Gastrocnemius medialis (tissue), 4 donors: ENCODE data around the gene SVEP1. TPM values are rescaled to one million over a fixed set of nuclear protein-coding genes. Genes with fewer than 3 reads are reported as not detected.

Experiments
- ATAC-seq, 2 donors: fragments of 150-250 bp; one replicate each; pipeline ENCODE4 v1.9.1; 2016
- DNase-seq, 2 donors: peaks; one replicate each; pipeline ENCODE4 v3.0.0-alpha.2; 2019
- H3K27ac ChIP-seq, 4 donors: fragments of 200-600 bp; sonication (generic); 1 replicate in 1 of 4; 2 replicates in 3 of 4; pipeline ENCODE4 v1.5.1; 2016 to 2018; ENCODE audit warnings: mild to moderate bottlenecking in 2 of 4, moderate library complexity in 1 of 4
- H3K27me3 ChIP-seq, 3 donors: fragments of 200-600 bp; sonication (generic) in 2 of 3; 1 replicate in 1 of 3; 2 replicates in 2 of 3; pipeline versions ENCODE4 v1.5.1 to v1.6.0; 2016 to 2019; ENCODE audit warnings: mild to moderate bottlenecking in 1 of 3, moderate library complexity in 1 of 3
- H3K36me3 ChIP-seq, 2 donors: fragments of 200-600 bp; sonication (generic) in 1 of 2; one replicate each; pipeline ENCODE4 v1.5.1; 2017 to 2018
- H3K4me1 ChIP-seq, 2 donors: fragments of 200-600 bp; sonication (generic) in 1 of 2; one replicate each; pipeline ENCODE4 v1.5.1; 2016 to 2017; ENCODE audit warnings: mild to moderate bottlenecking in 2 of 2
- H3K4me3 ChIP-seq, 4 donors: fragments of 200-600 bp; sonication (generic) in 3 of 4; 1 replicate in 1 of 4; 2 replicates in 3 of 4; pipeline ENCODE4 v1.5.1; 2016 to 2019; ENCODE audit warnings: mild to moderate bottlenecking in 2 of 4
- H3K9me3 ChIP-seq, 3 donors: fragments of 200-600 bp; sonication (generic) in 2 of 3; 1 replicate in 1 of 3; 2 replicates in 2 of 3; pipeline ENCODE4 v1.5.1; 2016 to 2019
- POLR2A ChIP-seq, 2 donors: fragments of 450-650 bp; IDR thresholded peaks; one replicate each; pipeline ENCODE4 v1.6.1; 2017; ENCODE audit warnings: antibody characterized with exemption in 2 of 2, mild to moderate bottlenecking in 2 of 2, moderate library complexity in 2 of 2
- in situ Hi-C, 4 donors: fragments of 200-750 bp; cut with MboI; loops; one replicate each; pipeline versions ENCODE4 v1.15.0 to v1.8.0; 2017; ENCODE audit warnings: low sequenced_read_pairs in 4 of 4
- intact Hi-C: fragments of 100-400 bp; cut with DNase I; formaldehyde crosslinking; loops from one replicate; pipeline ENCODE4 v1.15.1; 2023; ENCODE audit warnings: low total_unique reads
- total RNA-seq, 4 donors: library from RNA; depleted of rRNA; stranded (reverse); fragments of >200 nt; gene quantifications; one replicate each; pipeline versions ENCODE4 v1.1.0 to v1.2.3, GENCODE V29; 2016
- TF ChIP-seq, protein P1 (sequence below), 5 experiments: fragments of 450-650 bp in 3 of 5; fragments of 200-600 bp in 2 of 5; sonication (generic) in 2 of 5; IDR thresholded peaks in 4 of 5; conservative IDR thresholded peaks in 1 of 5; 1 replicate in 4 of 5; 2 replicates in 1 of 5; pipeline ENCODE4 v1.5.1; 2016 to 2019; ENCODE audit warnings: antibody characterized with exemption in 5 of 5, mild to moderate bottlenecking in 3 of 5, moderate library complexity in 3 of 5

SVEP1 gene
- total RNA-seq, 4 donors from 2014 or later = 3.8 to 10.3 (median 6.5) TPM

DNA sequence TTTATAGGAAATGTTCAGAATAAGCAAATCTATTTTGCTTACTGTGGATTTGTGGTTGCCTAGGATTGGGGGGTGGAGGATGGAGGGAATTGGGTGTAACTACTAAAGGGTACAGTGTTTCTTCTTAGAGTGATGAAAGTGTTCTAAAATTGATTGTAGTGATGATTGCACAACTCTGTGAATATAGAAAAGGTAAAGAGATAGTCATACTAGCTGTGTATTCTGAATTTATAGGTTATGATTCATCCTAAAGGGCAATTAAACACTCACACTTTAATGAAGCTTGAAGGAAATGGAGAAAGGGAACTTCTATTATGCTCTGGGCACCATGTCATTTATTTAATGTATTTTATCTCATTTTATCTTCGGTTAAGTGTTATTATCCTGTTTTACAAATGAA is 251.8 kb downstream of the SVEP1 start:
- TF ChIP-seq POLR2A (IDR thresholded peaks at IDR 0.05) = no peak
- TF ChIP-seq, protein P1, sequence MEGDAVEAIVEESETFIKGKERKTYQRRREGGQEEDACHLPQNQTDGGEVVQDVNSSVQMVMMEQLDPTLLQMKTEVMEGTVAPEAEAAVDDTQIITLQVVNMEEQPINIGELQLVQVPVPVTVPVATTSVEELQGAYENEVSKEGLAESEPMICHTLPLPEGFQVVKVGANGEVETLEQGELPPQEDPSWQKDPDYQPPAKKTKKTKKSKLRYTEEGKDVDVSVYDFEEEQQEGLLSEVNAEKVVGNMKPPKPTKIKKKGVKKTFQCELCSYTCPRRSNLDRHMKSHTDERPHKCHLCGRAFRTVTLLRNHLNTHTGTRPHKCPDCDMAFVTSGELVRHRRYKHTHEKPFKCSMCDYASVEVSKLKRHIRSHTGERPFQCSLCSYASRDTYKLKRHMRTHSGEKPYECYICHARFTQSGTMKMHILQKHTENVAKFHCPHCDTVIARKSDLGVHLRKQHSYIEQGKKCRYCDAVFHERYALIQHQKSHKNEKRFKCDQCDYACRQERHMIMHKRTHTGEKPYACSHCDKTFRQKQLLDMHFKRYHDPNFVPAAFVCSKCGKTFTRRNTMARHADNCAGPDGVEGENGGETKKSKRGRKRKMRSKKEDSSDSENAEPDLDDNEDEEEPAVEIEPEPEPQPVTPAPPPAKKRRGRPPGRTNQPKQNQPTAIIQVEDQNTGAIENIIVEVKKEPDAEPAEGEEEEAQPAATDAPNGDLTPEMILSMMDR (IDR thresholded peaks at IDR 0.05 in 4 of 5, conservative IDR thresholded peaks at IDR 0.05 in 1 of 5) = no peak
- no peaks in the 10 kb centered on the region for H3K27me3 ChIP-seq
- no peaks in the 10 kb centered on the region for H3K9me3 ChIP-seq
- DNase-seq (no peak), ATAC-seq (no peak)
- H3K27ac ChIP-seq = no peak overlapping the region
- in situ Hi-C loops = no loop called here
- no peak overlapping the region for H3K4me3 ChIP-seq
- no peaks in the 10 kb centered on the region for H3K4me1 ChIP-seq
- no peaks in the 10 kb centered on the region for H3K36me3 ChIP-seq
- intact Hi-C loops = no loop called here

DNA sequence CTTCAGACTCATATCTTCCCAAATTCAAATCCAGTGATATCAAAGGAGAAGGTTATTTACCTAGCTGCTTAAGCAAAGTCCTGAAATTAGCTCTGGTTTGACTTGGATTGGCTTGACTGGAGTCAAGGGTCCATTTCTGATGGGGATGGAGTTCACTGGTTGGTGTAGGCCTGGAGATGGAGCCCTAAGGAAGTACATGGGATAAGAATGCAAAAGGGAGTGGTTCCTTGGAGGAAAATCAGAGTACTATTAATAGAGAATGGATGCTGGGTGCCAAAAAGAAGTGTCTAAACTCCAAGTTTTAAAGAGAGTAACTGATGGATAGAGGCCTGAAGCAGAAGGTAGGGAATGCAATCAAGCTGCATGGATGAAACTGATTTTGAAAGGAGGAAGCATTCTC is 255.7 kb downstream of the SVEP1 start:
- H3K4me1 ChIP-seq = no peaks in the 10 kb centered on the region
- no peaks in the 10 kb centered on the region for H3K27me3 ChIP-seq
- no peaks in the 10 kb centered on the region for H3K36me3 ChIP-seq
- DNase-seq (no peak), ATAC-seq (no peak)
- no peak overlapping the region for H3K4me3 ChIP-seq
- intact Hi-C loops = no loop called here
- in situ Hi-C loops = no loop called here
- no peaks in the 10 kb centered on the region for H3K9me3 ChIP-seq
- H3K27ac ChIP-seq = no peak overlapping the region
- TF ChIP-seq, protein P1 (IDR thresholded peaks at IDR 0.05 in 4 of 5, conservative IDR thresholded peaks at IDR 0.05 in 1 of 5) = no peak
- no peak for TF ChIP-seq POLR2A (IDR thresholded peaks at IDR 0.05)

DNA sequence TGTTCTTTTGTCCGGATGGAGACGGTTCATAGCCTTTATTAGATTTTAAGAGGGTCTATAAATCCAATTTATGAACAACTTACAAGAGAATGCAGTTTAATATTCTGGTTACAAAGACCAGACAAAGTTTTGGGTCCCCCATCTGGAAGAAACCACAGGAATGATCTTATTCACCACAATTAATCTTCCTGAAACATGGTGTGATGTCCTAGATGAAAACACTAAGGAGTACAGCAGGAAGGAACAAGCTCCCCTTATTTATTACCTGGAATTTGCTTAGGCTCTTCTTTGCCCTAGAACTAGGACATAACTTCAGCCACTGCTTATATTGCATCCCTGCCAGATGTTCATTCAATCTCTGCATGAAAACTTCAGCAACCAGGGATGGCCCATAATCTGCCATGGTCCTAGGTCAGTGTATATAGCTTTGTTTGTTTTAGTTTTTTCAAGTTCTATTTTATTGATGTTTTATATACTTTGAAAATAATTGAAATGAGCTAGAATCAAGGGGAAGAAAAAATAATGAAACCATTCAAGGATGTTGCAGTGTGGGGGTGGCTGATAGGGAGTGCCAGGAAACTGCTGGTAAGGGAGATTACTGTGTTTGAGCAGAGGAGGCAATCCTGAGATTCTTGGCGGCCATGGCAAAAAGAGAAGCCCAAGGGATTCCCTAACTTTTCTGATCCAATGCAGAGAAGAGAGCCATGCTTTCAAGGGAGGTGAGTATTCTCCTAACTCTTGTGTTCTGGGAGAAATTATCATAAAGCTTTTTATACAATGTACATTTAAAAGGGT is 258.7 kb downstream of the SVEP1 start:
- Histone ChIP-seq H3K4me3 (no peak overlapping the region), H3K4me1 (no peaks in the 10 kb centered on the region), H3K27ac (no peak overlapping the region), H3K36me3 (no peaks in the 10 kb centered on the region), H3K27me3 (no peaks in the 10 kb centered on the region), H3K9me3 (no peaks in the 10 kb centered on the region)
- intact Hi-C loops = no loop called here
- no peak for TF ChIP-seq POLR2A (IDR thresholded peaks at IDR 0.05)
- TF ChIP-seq, protein P1 (IDR thresholded peaks at IDR 0.05 in 4 of 5, conservative IDR thresholded peaks at IDR 0.05 in 1 of 5) = no peak
- in situ Hi-C loops = no loop called here
- DNase-seq (no peak), ATAC-seq (no peak)

DNA sequence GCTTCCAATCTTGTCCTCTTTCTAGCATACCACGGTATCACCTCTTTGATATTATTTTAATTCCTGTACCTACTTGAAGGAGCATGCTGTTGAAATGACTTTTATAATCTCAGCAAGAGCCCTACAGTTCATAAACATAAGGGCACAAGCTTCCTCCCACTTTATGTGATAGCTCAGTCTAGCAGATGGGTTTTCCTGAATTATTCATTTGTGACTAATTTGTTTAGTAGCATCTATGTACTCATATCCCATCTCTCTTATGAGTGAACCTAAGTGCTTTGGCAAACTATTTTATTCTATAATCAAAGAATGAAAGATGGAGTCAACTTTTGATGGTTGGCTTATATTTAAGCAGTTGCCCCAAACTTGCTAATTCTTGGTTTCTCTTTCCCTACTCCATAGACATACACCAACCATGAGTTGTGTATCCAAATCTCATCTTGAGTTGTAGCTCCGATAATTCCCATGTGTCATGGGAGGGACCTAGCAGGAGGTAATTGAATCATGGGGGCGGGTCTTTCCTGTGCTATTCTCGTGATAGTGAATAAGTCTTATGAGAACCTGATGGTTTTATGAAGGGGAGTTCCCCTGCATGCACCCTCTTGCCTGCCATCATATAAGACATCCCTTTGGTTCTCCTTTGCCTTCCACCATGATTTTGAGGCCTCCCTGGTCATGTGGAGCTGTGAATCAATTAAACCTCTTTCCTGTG is 259.6 kb downstream of the SVEP1 start:
- in situ Hi-C loops = no loop called here
- DNase-seq (no peak), ATAC-seq (no peak)
- Histone ChIP-seq H3K9me3 (no peaks in the 10 kb centered on the region), H3K36me3 (no peaks in the 10 kb centered on the region), H3K4me1 (no peaks in the 10 kb centered on the region), H3K4me3 (no peak overlapping the region), H3K27ac (no peak overlapping the region), H3K27me3 (no peaks in the 10 kb centered on the region)
- no peak for TF ChIP-seq POLR2A (IDR thresholded peaks at IDR 0.05)
- TF ChIP-seq, protein P1 (IDR thresholded peaks at IDR 0.05 in 4 of 5, conservative IDR thresholded peaks at IDR 0.05 in 1 of 5) = no peak
- intact Hi-C loops = no loop called here
